Adipose tissue (tissue), 3 donors: ENCODE measurements around the gene RUNX3. TPM values are rescaled to one million over a fixed set of nuclear protein-coding genes. Genes with fewer than 3 reads are reported as not detected.
"Not testable (repeated sequence)": the region's sequence is repeated elsewhere in the genome, so short reads cannot be mapped to it uniquely, and the experiment has no call there.

Source experiments
- H3K27ac ChIP-seq: one replicate; pipeline ENCODE4 v1.5.1; 2013; ENCODE audit warnings: low read depth, low read length
- WGBS, 3 donors: extraction: QIAGEN DNeasy Blood & Tissue Kit; methylation state at CpG; one replicate each; pipeline ENCODE4 v1.1.7; 2013; 5-methylcytosine and 5-hydroxymethylcytosine counted together
- polyA plus RNA-seq, 3 donors: library from polyadenylated mRNA; stranded (reverse); fragments of 200-250 nt; gene quantifications; one replicate each; pipeline ENCODE4 v1.2.3, GENCODE V29; 2013
- donor health status: healthy with polysubstance abuse.
- donor health status: Bipolar disorder and iron deficiency.
- donor health status: healthy.

Gene RUNX3
- polyA plus RNA-seq, 3 donors = 0.67 to 2.0 (median 0.70) TPM

GRCh38 chr1:24898909-24899439 is 31.1 kb downstream of the RUNX3 start:
- 72 to 77% (median 77%) methylated on average over 8 of the region's 8 CpGs for WGBS, 3 donors
- H3K27ac ChIP-seq = no peak overlapping the region

- no peak overlapping the region for H3K27ac ChIP-seq
- 33 to 38% (median 38%) methylated on average over 9 of the region's 9 CpGs for WGBS, 3 donors
Measured at GRCh38 chr1:24898152-24898908, 31.7 kb downstream of the RUNX3 start.

GRCh38 chr1:24897263-24898151 is 32.6 kb downstream of the RUNX3 start:
- no peak overlapping the region for H3K27ac ChIP-seq
- 72 to 73% (median 72%) methylated on average over 16 to 17 of the region's 17 CpGs for WGBS, 3 donors

- H3K27ac ChIP-seq = no peak overlapping the region
- 54 to 77% (median 56%) methylated on average over 14 of the region's 14 CpGs for WGBS, 3 donors
Measured at GRCh38 chr1:24896596-24897262, 33.3 kb downstream of the RUNX3 start.

- 92 to 94% (median 94%) methylated on average over 6 of the region's 6 CpGs for WGBS, 3 donors
- no peak overlapping the region for H3K27ac ChIP-seq
Measured at GRCh38 chr1:24896176-24896575, 33.9 kb downstream of the RUNX3 start.

- H3K27ac ChIP-seq = no peak overlapping the region
- WGBS, 3 donors = 90 to 92% (median 91%) methylated on average over 4 of the region's 4 CpGs
Measured at GRCh38 chr1:24895511-24895910, 34.6 kb downstream of the RUNX3 start.

GRCh38 chr1:24894002-24894401 is 36.1 kb downstream of the RUNX3 start:
- 75 to 82% (median 81%) methylated on average over 8 of the region's 8 CpGs for WGBS, 3 donors
- H3K27ac ChIP-seq = no peak overlapping the region

GRCh38 chr1:24893431-24893830 is 36.6 kb downstream of the RUNX3 start:
- H3K27ac ChIP-seq = no peak overlapping the region
- 66 to 92% (median 89%) methylated on average over 3 of the region's 3 CpGs for WGBS, 3 donors

- WGBS, 3 donors = 77 to 79% (median 78%) methylated on average over 1 of the region's 1 CpG
- H3K27ac ChIP-seq = no peak overlapping the region
Measured at GRCh38 chr1:24892188-24893153, 37.6 kb downstream of the RUNX3 start.

GRCh38 chr1:24891367-24891766 is 38.7 kb downstream of the RUNX3 start:
- H3K27ac ChIP-seq = not testable (repeated sequence)
- WGBS, 3 donors = 47 to 74% (median 69%) methylated on average over 1 of the region's 1 CpG

GRCh38 chr1:24890887-24891286 is 39.2 kb downstream of the RUNX3 start:
- WGBS, 3 donors = 72 to 76% (median 76%) methylated on average over 2 of the region's 2 CpGs
- no peak overlapping the region for H3K27ac ChIP-seq

- H3K27ac ChIP-seq = no peak overlapping the region
- WGBS, 3 donors = 71 to 81% (median 80%) methylated on average over 4 of the region's 4 CpGs
Measured at GRCh38 chr1:24888971-24889676, 41.0 kb downstream of the RUNX3 start.

- 89 to 92% (median 90%) methylated on average over 9 of the region's 9 CpGs for WGBS, 3 donors
- no peak overlapping the region for H3K27ac ChIP-seq
Measured at GRCh38 chr1:24888061-24888970, 41.8 kb downstream of the RUNX3 start.

- 86 to 93% (median 92%) methylated on average over 1 of the region's 1 CpG for WGBS, 3 donors
- H3K27ac ChIP-seq = no peak overlapping the region
Measured at GRCh38 chr1:24886241-24886640, 43.8 kb downstream of the RUNX3 start.

GRCh38 chr1:24884751-24885150 is 45.3 kb downstream of the RUNX3 start:
- no peak overlapping the region for H3K27ac ChIP-seq

- H3K27ac ChIP-seq = no peak overlapping the region
- WGBS, 3 donors = 18 to 30% (median 26%) methylated on average over 1 of the region's 1 CpG
Measured at GRCh38 chr1:24881034-24881433, 49.0 kb downstream of the RUNX3 start.
